ENCODE results near the gene ACYP1. TPM values are rescaled to one million over a fixed set of nuclear protein-coding genes. Genes with fewer than 3 reads are reported as not detected.

The ACYP1 gene
- total and polyA plus RNA-seq, 9 of the 15 experiments (the other 6 are each of a cell fraction or from before 2014, with no cell fraction given) = 19.9 to 113 (median 52.3) TPM

DNA sequence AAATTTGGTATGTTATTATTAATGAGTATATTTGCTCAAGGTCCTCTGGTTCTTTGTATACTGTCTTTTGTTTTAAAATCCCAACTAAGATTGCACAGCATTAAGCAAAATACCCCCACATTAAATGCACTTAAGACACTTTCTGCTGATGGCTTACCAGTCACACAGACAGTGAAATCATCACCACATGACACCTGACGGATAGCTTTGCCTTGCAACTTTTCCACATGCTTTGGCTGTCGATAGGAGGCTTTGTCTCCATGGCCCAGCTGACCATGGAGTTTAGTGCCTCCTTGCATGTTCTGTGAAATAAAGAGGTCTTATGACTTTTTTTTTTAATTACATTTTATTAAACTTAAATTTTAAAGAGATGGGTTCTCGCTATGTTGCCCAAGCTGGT, 43.4 kb upstream of the ACYP1 start:
- Histone ChIP-seq H3K27me3 (ENCODE audit: control insufficient read depth in 2 of 2, insufficient read depth in 2 of 2, low read length in 2 of 2) (no peaks in the 10 kb centered on the region), H2AFZ (ENCODE audit: low read depth, low read length) (no peak overlapping the region), H3K9ac (ENCODE audit: insufficient read depth in 1 of 2, low read depth in 2 of 2, low read length in 2 of 2) (no peak overlapping the region), H3K9me3 (replicated peaks; ENCODE audit: control insufficient read depth, insufficient read depth, low read depth, low read length) (no peaks in the 10 kb centered on the region), H3K36me3 (ENCODE audit: control insufficient read depth, insufficient read depth, low read length) (peaks cover 45% of the 10 kb centered on the region; the same call in 2 of the 3 replicates), H3K79me2 (ENCODE audit: control insufficient read depth, insufficient read depth, low read length) (no peaks in the 10 kb centered on the region), H3K9me1 (ENCODE audit: control insufficient read depth, insufficient read depth, low read length) (no peaks in the 10 kb centered on the region), H3K4me2 (ENCODE audit: insufficient read depth, low read length) (no peak overlapping the region), H3K4me1 (replicated peaks in 1 of 2; ENCODE audit: control insufficient read depth in 2 of 2, insufficient read depth in 2 of 2, low read length in 2 of 2) (no peaks in the 10 kb centered on the region), H3K27ac (ENCODE audit: extremely low read depth, low read depth, low read length) (no peak overlapping the region), H4K20me1 (replicated peaks; ENCODE audit: control insufficient read depth, insufficient read depth, low read length) (no peaks in the 10 kb centered on the region), H3K4me3 (no peak overlapping the region)
- ChIA-PET POLR2A (interaction anchor here (1.2 to 1.8 kb wide), 2 partner anchors 8 to 19 kb away, joined by 3 to 6 read pairs; partner anchors contain the start of gene NEK9), CTCF (ENCODE audit: low intra/inter-chr PET ratio) (no interaction called here)
- ATAC-seq (no peak), DNase-seq (ENCODE audit: extremely low read depth in 1 of 4, low spot score in 3 of 4) (no peak), FAIRE-seq (no peak)
- no TSS peak for BruUV-seq (replicated peaks)
- intact Hi-C loops (cut with micrococcal nuclease) (no loop called here), in situ Hi-C loops (cut with MboI) (no loop called here)
- 84% methylated on average over 3 of the region's 3 CpGs for whole genome bisulfite sequencing (ENCODE audit: insufficient coverage, low coverage, missing lambda C conversion rate)
- TF ChIP-seq ILF3 (IDR thresholded peaks at IDR 0.05; ENCODE audit: borderline replicate concordance) (no peak), HDGF (IDR thresholded peaks at IDR 0.05) (no peak), RAD51 (IDR thresholded peaks at IDR 0.05; ENCODE audit: borderline replicate concordance, low read depth) (no peak), ZNF134 (CRISPR knock-in tag; conservative IDR thresholded peaks at IDR 0.05) (no peak), SLC30A9 (CRISPR knock-in tag; IDR thresholded peaks at IDR 0.05) (no peak), ZEB2 (IDR thresholded peaks at IDR 0.05) (no peak), RBM25 (IDR thresholded peaks at IDR 0.05; ENCODE audit: low read depth, low read length, severe bottlenecking) (no peak), ZNF57 (CRISPR knock-in tag; IDR thresholded peaks at IDR 0.05) (no peak), ZNF436 (CRISPR knock-in tag; IDR thresholded peaks at IDR 0.05) (no peak), ETV6 (IDR thresholded peaks at IDR 0.05; ENCODE audit: borderline replicate concordance in 1 of 2, low read depth in 2 of 2, low read length in 1 of 2) (no peak), ETV6 (CRISPR knock-in tag; IDR thresholded peaks at IDR 0.05; ENCODE audit: borderline replicate concordance) (no peak), FOXK2 (conservative IDR thresholded peaks at IDR 0.05 in 1 of 2, IDR thresholded peaks at IDR 0.05 in 1 of 2; ENCODE audit: low read depth in 2 of 2) (no peak), ZNF282 (CRISPR knock-in tag; IDR thresholded peaks at IDR 0.05) (no peak), NR3C1 (CRISPR knock-in tag; IDR thresholded peaks at IDR 0.05) (no peak), ZNF76 (CRISPR knock-in tag; IDR thresholded peaks at IDR 0.05; ENCODE audit: borderline replicate concordance) (no peak)
- TF ChIP-seq, protein P1, sequence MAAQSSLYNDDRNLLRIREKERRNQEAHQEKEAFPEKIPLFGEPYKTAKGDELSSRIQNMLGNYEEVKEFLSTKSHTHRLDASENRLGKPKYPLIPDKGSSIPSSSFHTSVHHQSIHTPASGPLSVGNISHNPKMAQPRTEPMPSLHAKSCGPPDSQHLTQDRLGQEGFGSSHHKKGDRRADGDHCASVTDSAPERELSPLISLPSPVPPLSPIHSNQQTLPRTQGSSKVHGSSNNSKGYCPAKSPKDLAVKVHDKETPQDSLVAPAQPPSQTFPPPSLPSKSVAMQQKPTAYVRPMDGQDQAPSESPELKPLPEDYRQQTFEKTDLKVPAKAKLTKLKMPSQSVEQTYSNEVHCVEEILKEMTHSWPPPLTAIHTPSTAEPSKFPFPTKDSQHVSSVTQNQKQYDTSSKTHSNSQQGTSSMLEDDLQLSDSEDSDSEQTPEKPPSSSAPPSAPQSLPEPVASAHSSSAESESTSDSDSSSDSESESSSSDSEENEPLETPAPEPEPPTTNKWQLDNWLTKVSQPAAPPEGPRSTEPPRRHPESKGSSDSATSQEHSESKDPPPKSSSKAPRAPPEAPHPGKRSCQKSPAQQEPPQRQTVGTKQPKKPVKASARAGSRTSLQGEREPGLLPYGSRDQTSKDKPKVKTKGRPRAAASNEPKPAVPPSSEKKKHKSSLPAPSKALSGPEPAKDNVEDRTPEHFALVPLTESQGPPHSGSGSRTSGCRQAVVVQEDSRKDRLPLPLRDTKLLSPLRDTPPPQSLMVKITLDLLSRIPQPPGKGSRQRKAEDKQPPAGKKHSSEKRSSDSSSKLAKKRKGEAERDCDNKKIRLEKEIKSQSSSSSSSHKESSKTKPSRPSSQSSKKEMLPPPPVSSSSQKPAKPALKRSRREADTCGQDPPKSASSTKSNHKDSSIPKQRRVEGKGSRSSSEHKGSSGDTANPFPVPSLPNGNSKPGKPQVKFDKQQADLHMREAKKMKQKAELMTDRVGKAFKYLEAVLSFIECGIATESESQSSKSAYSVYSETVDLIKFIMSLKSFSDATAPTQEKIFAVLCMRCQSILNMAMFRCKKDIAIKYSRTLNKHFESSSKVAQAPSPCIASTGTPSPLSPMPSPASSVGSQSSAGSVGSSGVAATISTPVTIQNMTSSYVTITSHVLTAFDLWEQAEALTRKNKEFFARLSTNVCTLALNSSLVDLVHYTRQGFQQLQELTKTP (IDR thresholded peaks at IDR 0.05; ENCODE audit: low read depth in 1 of 2, partially characterized antibody in 2 of 2) = no peak
- TF ChIP-seq, protein P2, sequence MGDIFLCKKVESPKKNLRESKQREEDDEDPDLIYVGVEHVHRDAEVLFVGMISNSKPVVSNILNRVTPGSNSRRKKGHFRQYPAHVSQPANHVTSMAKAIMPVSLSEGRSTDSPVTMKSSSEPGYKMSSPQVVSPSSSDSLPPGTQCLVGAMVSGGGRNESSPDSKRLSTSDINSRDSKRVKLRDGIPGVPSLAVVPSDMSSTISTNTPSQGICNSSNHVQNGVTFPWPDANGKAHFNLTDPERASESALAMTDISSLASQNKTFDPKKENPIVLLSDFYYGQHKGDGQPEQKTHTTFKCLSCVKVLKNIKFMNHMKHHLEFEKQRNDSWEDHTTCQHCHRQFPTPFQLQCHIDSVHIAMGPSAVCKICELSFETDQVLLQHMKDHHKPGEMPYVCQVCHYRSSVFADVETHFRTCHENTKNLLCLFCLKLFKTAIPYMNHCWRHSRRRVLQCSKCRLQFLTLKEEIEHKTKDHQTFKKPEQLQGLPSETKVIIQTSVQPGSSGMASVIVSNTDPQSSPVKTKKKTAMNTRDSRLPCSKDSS (IDR thresholded peaks at IDR 0.05; ENCODE audit: low read depth, partially characterized antibody) = no peak
- TF ChIP-seq, protein P3, sequence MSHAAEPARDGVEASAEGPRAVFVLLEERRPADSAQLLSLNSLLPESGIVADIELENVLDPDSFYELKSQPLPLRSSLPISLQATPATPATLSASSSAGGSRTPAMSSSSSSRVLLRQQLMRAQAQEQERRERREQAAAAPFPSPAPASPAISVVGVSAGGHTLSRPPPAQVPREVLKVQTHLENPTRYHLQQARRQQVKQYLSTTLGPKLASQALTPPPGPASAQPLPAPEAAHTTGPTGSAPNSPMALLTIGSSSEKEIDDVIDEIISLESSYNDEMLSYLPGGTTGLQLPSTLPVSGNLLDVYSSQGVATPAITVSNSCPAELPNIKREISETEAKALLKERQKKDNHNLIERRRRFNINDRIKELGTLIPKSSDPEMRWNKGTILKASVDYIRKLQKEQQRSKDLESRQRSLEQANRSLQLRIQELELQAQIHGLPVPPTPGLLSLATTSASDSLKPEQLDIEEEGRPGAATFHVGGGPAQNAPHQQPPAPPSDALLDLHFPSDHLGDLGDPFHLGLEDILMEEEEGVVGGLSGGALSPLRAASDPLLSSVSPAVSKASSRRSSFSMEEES (CRISPR knock-in tag; IDR thresholded peaks at IDR 0.05) = no peak
